Gastroesophageal sphincter (tissue), 3 donors: ENCODE measurements around the gene TAF9B.

Experiments
- CTCF ChIP-seq, 4 experiments: fragments of 200-600 bp in 2 of 4; fragments of 450-650 bp in 2 of 4; sonication (generic) in 1 of 4; IDR thresholded peaks; one replicate each; pipeline ENCODE4 v1.5.1; 2017 to 2019; ENCODE audit warnings: antibody characterized with exemption in 4 of 4, mild to moderate bottlenecking in 2 of 4, moderate library complexity in 2 of 4
- EP300 ChIP-seq: sonication (generic); formaldehyde crosslinking; IDR thresholded peaks from one replicate; pipeline ENCODE4 v1.6.1; 2017; ENCODE audit warnings: antibody characterized with exemption, mild to moderate bottlenecking
- POLR2A ChIP-seq, 2 donors: fragments of 450-650 bp; IDR thresholded peaks; one replicate each; pipeline ENCODE4 v1.6.1; 2017; ENCODE audit warnings: antibody characterized with exemption in 2 of 2, mild to moderate bottlenecking in 2 of 2, moderate library complexity in 1 of 2

DNA sequence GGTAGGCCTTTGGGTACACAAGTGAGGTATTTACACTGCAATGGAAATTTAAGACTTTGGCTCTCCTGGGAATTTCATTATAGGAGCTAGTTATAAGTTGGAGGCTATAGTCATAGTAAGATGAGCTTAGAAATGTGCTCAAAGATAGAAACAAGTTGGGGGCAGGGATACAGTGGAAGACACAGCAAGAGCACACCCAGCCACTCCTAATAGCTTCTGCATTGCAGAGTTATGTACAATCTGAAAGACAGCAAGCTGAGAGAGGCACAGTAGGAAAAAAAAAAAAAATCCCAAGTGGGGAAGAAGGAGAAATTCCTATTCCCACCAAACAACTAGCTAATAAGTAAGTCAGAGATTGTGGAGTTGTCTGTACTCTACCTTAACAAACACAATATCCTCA, 41.9 kb upstream of the TAF9B start:
- TF ChIP-seq CTCF (IDR thresholded peaks at IDR 0.05) (no peak), EP300 (no peak), POLR2A (IDR thresholded peaks at IDR 0.05) (no peak)
